ENCODE data around the gene AK5. TPM values are rescaled to one million over a fixed set of nuclear protein-coding genes. Genes with fewer than 3 reads are reported as not detected.

AK5 gene
- total and polyA plus RNA-seq, 7 donors = 0.14 to 0.49 (median 0.30) TPM; not detected in 2

DNA sequence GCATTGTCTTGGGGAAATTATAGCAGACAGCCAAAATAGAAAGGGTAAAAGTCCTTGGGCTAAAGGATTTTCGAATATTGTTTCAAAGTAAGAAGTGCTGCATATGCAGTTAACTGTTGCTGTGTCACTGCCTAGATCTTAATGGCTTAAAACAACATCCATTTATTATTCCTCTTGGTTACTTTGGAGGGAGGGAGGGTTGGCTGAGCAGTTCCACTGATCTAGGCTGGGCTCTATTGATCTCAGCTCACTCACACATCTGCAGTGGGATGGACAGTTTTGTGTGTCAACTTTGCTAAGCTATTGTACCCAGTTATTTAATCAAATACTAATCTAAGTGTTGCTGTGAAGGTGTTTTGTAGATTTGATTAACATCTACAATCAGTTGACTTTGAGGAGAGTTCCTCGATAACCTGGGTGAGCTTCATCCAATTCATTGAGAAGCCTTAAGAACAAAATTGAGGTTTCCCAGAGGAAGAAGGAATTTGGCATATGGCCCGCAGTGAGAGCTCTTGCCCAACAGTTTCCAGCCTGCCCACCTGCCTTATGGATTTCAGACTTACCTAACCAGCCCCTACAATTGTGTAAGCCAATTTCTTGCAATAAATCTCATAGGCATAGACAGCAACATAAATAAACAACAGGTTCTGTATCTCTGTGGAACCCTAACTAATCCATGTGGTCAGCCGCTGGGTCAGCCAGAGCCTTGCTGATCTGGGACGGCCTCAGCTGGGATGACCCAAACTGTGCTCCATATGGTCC lies 187.3 kb downstream of the AK5 start:
- no peak for ATAC-seq
- intact Hi-C loops (cut with DNase I) = no loop called here
- no peak for DNase-seq
- H3K36me3 ChIP-seq (ENCODE audit: insufficient read depth in 1 of 2, low read depth in 1 of 2) = no peaks in the 10 kb centered on the region
- H3K9me3 ChIP-seq = no peaks in the 10 kb centered on the region
- WGBS, 3 donors = 72 to 84% (median 74%) methylated on average over 5 of the region's 5 CpGs
- H3K27me3 ChIP-seq (ENCODE audit: insufficient read depth in 3 of 3, low read length in 2 of 3) = no peaks in the 10 kb centered on the region
- H3K4me3 ChIP-seq = no peak overlapping the region
- no peak overlapping the region for H3K27ac ChIP-seq
- no peaks in the 10 kb centered on the region for H3K4me1 ChIP-seq
- TF ChIP-seq, protein P1, sequence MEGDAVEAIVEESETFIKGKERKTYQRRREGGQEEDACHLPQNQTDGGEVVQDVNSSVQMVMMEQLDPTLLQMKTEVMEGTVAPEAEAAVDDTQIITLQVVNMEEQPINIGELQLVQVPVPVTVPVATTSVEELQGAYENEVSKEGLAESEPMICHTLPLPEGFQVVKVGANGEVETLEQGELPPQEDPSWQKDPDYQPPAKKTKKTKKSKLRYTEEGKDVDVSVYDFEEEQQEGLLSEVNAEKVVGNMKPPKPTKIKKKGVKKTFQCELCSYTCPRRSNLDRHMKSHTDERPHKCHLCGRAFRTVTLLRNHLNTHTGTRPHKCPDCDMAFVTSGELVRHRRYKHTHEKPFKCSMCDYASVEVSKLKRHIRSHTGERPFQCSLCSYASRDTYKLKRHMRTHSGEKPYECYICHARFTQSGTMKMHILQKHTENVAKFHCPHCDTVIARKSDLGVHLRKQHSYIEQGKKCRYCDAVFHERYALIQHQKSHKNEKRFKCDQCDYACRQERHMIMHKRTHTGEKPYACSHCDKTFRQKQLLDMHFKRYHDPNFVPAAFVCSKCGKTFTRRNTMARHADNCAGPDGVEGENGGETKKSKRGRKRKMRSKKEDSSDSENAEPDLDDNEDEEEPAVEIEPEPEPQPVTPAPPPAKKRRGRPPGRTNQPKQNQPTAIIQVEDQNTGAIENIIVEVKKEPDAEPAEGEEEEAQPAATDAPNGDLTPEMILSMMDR (IDR thresholded peaks at IDR 0.05) = no peak

DNA sequence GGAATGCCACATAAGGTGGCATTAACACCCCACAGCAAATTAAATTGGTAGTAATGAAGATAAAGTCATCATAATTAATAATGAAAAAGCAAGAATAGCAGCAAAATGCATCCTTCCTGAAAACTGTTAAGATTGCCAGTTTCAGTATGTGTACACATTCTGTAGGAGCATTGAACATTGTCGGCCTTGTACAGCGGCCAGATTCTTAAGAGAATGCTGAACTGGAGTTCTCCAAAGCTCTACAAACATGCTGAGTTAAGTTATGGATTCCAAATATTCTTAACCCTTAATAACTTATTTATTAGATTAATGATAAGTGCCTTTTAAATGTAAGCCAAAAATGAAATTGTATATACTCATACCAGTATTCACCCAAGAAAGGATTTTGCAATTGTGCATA lies 189.9 kb downstream of the AK5 start:
- no peaks in the 10 kb centered on the region for H3K27me3 ChIP-seq (ENCODE audit: insufficient read depth in 3 of 3, low read length in 2 of 3)
- WGBS, 3 donors = 88 to 94% (median 89%) methylated on average over 2 of the region's 2 CpGs
- intact Hi-C loops (cut with DNase I) = no loop called here
- H3K4me1 ChIP-seq = no peaks in the 10 kb centered on the region
- H3K27ac ChIP-seq = no peak overlapping the region
- H3K9me3 ChIP-seq = no peaks in the 10 kb centered on the region
- H3K36me3 ChIP-seq (ENCODE audit: insufficient read depth in 1 of 2, low read depth in 1 of 2) = no peaks in the 10 kb centered on the region
- no peak for ATAC-seq
- H3K4me3 ChIP-seq = no peak overlapping the region
- no peak for DNase-seq
- TF ChIP-seq, protein P1 (IDR thresholded peaks at IDR 0.05) = no peak

DNA sequence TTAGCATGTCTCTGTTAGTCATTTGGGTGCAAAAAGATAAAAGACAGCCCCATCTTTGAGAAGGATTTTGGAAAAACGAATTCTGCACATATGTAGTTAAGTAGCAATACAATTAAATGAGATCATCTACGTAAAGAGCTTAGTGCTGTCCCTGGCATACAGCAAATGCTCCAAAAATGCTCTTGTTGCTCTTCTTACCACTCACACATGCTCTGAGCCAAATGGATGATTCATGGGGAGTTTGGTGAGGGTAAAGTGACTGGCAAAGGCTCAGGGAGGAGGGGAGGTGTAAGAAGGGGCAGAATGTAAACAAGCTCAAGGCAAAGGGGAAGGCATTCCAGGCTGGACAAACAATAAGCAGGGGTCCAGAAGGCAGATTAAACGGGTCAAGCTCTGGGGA lies 191.9 kb downstream of the AK5 start:
- Histone ChIP-seq H3K36me3 (ENCODE audit: insufficient read depth in 1 of 2, low read depth in 1 of 2) (no peaks in the 10 kb centered on the region), H3K4me3 (no peak overlapping the region), H3K27me3 (ENCODE audit: insufficient read depth in 3 of 3, low read length in 2 of 3) (no peaks in the 10 kb centered on the region), H3K9me3 (no peaks in the 10 kb centered on the region), H3K27ac (no peak overlapping the region), H3K4me1 (no peaks in the 10 kb centered on the region)
- DNase-seq = no peak
- 25 to 47% (median 33%) methylated on average over 3 of the region's 3 CpGs for WGBS, 3 donors
- ATAC-seq = no peak
- TF ChIP-seq, protein P1 (IDR thresholded peaks at IDR 0.05) = no peak
- intact Hi-C loops (cut with DNase I) = no loop called here

DNA sequence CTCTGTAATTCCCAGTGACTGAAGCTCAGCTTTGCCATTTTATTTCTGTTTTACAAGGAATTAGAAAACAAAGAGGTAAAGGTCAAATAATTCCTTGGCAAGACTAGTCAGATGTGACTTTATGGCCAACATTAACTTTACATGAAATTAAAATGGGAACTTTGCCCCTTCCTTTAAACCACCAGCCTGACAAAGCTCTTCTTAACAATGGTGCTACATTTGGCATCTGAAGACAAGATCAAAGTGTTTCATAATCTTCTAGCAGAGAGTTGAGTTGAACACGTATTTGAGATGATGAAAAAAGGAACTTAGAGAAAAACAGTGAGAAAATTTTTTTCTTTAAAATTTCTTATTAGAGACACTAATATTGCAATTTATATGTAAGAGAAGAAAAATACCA lies 193.8 kb downstream of the AK5 start:
- no peaks in the 10 kb centered on the region for H3K27me3 ChIP-seq (ENCODE audit: insufficient read depth in 3 of 3, low read length in 2 of 3)
- DNase-seq (no peak), ATAC-seq (no peak)
- H3K27ac ChIP-seq = no peak overlapping the region
- H3K4me1 ChIP-seq = no peaks in the 10 kb centered on the region
- WGBS, 3 donors = 20 to 31% (median 31%) methylated on average over 1 of the region's 1 CpG
- H3K36me3 ChIP-seq (ENCODE audit: insufficient read depth in 1 of 2, low read depth in 1 of 2) = no peaks in the 10 kb centered on the region
- intact Hi-C loops (cut with DNase I) = no loop called here
- TF ChIP-seq, protein P1 (IDR thresholded peaks at IDR 0.05) = no peak
- H3K9me3 ChIP-seq = no peaks in the 10 kb centered on the region
- H3K4me3 ChIP-seq = no peak overlapping the region

DNA sequence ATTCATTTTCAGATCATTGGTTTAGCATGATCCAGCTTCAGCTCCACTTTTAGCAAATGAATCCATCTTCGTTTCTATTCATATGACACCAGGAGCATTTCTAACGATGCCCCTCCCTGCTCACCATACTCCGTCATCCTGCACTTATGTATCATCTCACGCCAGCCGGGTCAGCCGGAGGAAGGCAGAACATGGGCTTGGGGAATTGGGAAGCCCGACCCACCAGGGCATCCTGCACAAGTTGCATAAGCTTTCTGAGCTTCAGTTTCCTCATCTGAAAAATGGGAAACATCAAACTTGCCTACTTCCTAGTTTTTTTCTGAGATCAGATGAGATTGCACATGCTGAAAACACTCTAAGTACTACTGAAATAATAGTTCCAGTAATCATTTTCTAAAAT lies 194.7 kb downstream of the AK5 start:
- Histone ChIP-seq H3K4me3 (no peak overlapping the region), H3K36me3 (ENCODE audit: insufficient read depth in 1 of 2, low read depth in 1 of 2) (no peaks in the 10 kb centered on the region), H3K9me3 (no peaks in the 10 kb centered on the region), H3K27ac (no peak overlapping the region), H3K27me3 (ENCODE audit: insufficient read depth in 3 of 3, low read length in 2 of 3) (no peaks in the 10 kb centered on the region), H3K4me1 (no peaks in the 10 kb centered on the region)
- TF ChIP-seq, protein P1 (IDR thresholded peaks at IDR 0.05) = no peak
- intact Hi-C loops (cut with DNase I) = no loop called here
- DNase-seq = no peak
- ATAC-seq = no peak
- 82 to 85% (median 82%) methylated on average over 7 of the region's 7 CpGs for WGBS, 3 donors
